Measurements from ENCODE around the gene COA4.

COA4 gene

GRCh38 chr11:73894725-73895335 lies 18.2 kb upstream of the COA4 start:
- Histone ChIP-seq H2BK15ac (ENCODE audit: low read depth, poor library complexity, severe bottlenecking) (no peak overlapping the region), H3K14ac (ENCODE audit: low read length in 2 of 2) (no peak overlapping the region), H3K18ac (ENCODE audit: low read depth in 1 of 2, low read length in 2 of 2) (no peak overlapping the region), H2AK5ac (ENCODE audit: low read length, severe bottlenecking) (no peak overlapping the region), H3K4me2 (ENCODE audit: low read length, poor library complexity, severe bottlenecking) (no peak overlapping the region), H2BK120ac (ENCODE audit: low read depth, low read length) (no peak overlapping the region), H3K4ac (ENCODE audit: low read depth in 1 of 2, low read length in 2 of 2) (no peak overlapping the region), H2BK5ac (ENCODE audit: low read depth, low read length, poor library complexity, severe bottlenecking) (no peak overlapping the region), H3K23ac (ENCODE audit: low read length in 2 of 2) (no peak overlapping the region), H3K27me3 (ENCODE audit: control insufficient read depth in 1 of 2, insufficient read depth in 1 of 2, low read length in 2 of 2) (no peaks in the 10 kb centered on the region), H2AFZ (ENCODE audit: low read depth, low read length) (no peak overlapping the region), H4K91ac (ENCODE audit: low read length) (no peak overlapping the region), H3K4me1 (ENCODE audit: control insufficient read depth, insufficient read depth, low read depth, low read length) (no peaks in the 10 kb centered on the region), H3K36me3 (ENCODE audit: control insufficient read depth in 1 of 2, insufficient read depth in 2 of 2, low read depth in 1 of 2, low read length in 2 of 2) (peaks cover 10 to 36% of the 10 kb centered on the region in 2 experiments), H3K27ac (ENCODE audit: low read length, poor library complexity, severe bottlenecking) (no peak overlapping the region), H2BK12ac (ENCODE audit: low read length in 2 of 2) (no peak overlapping the region), H3K9ac (ENCODE audit: low read length) (no peak overlapping the region), H3K9me3 (ENCODE audit: control insufficient read depth, low read length) (no peaks in the 10 kb centered on the region), H4K8ac (ENCODE audit: low read length) (no peak overlapping the region), H3K79me1 (replicated peaks; ENCODE audit: low read length, poor library complexity, severe bottlenecking) (no peaks in the 10 kb centered on the region), H3K4me3 (ENCODE audit: insufficient read depth in 1 of 2, low read depth in 1 of 2, low read length in 2 of 2) (no peak overlapping the region)
- no peak for DNase-seq
- 78% methylated on average over 5 of the region's 5 CpGs for WGBS

- Histone ChIP-seq H3K9me3 (ENCODE audit: control insufficient read depth, low read length) (no peaks in the 10 kb centered on the region), H3K27me3 (ENCODE audit: control insufficient read depth in 1 of 2, insufficient read depth in 1 of 2, low read length in 2 of 2) (no peaks in the 10 kb centered on the region), H3K4me3 (ENCODE audit: insufficient read depth in 1 of 2, low read depth in 1 of 2, low read length in 2 of 2) (no peak overlapping the region), H3K4ac (ENCODE audit: low read depth in 1 of 2, low read length in 2 of 2) (no peak overlapping the region), H3K14ac (ENCODE audit: low read length in 2 of 2) (no peak overlapping the region), H3K4me2 (ENCODE audit: low read length, poor library complexity, severe bottlenecking) (no peak overlapping the region), H2BK12ac (ENCODE audit: low read length in 2 of 2) (no peak overlapping the region), H3K36me3 (ENCODE audit: control insufficient read depth in 1 of 2, insufficient read depth in 2 of 2, low read depth in 1 of 2, low read length in 2 of 2) (peaks cover 6 to 34% of the 10 kb centered on the region in 2 experiments), H4K8ac (ENCODE audit: low read length) (no peak overlapping the region), H3K27ac (ENCODE audit: low read length, poor library complexity, severe bottlenecking) (no peak overlapping the region), H3K79me1 (replicated peaks; ENCODE audit: low read length, poor library complexity, severe bottlenecking) (no peaks in the 10 kb centered on the region), H3K9ac (ENCODE audit: low read length) (no peak overlapping the region), H3K23ac (ENCODE audit: low read length in 2 of 2) (no peak overlapping the region), H2AFZ (ENCODE audit: low read depth, low read length) (no peak overlapping the region), H3K4me1 (ENCODE audit: control insufficient read depth, insufficient read depth, low read depth, low read length) (no peaks in the 10 kb centered on the region), H4K91ac (ENCODE audit: low read length) (no peak overlapping the region), H2BK5ac (ENCODE audit: low read depth, low read length, poor library complexity, severe bottlenecking) (no peak overlapping the region), H2BK15ac (ENCODE audit: low read depth, poor library complexity, severe bottlenecking) (no peak overlapping the region), H2AK5ac (ENCODE audit: low read length, severe bottlenecking) (no peak overlapping the region), H2BK120ac (ENCODE audit: low read depth, low read length) (no peak overlapping the region), H3K18ac (ENCODE audit: low read depth in 1 of 2, low read length in 2 of 2) (no peak overlapping the region)
- DNase-seq = no peak
- 97% methylated on average over 2 of the region's 3 CpGs for WGBS
Measured at GRCh38 chr11:73893041-73893440, 16.4 kb upstream of the COA4 start.

GRCh38 chr11:73889536-73889935 lies 12.9 kb upstream of the COA4 start:
- Histone ChIP-seq H2AFZ (ENCODE audit: low read depth, low read length) (no peak overlapping the region), H3K18ac (ENCODE audit: low read depth in 1 of 2, low read length in 2 of 2) (no peak overlapping the region), H4K91ac (ENCODE audit: low read length) (no peak overlapping the region), H3K9me3 (ENCODE audit: control insufficient read depth, low read length) (no peaks in the 10 kb centered on the region), H3K4me2 (ENCODE audit: low read length, poor library complexity, severe bottlenecking) (no peak overlapping the region), H3K4me3 (ENCODE audit: insufficient read depth in 1 of 2, low read depth in 1 of 2, low read length in 2 of 2) (no peak overlapping the region), H2BK5ac (ENCODE audit: low read depth, low read length, poor library complexity, severe bottlenecking) (no peak overlapping the region), H3K9ac (ENCODE audit: low read length) (no peak overlapping the region), H3K23ac (ENCODE audit: low read length in 2 of 2) (no peak overlapping the region), H2BK12ac (ENCODE audit: low read length in 2 of 2) (no peak overlapping the region), H3K4me1 (ENCODE audit: control insufficient read depth, insufficient read depth, low read depth, low read length) (peaks cover 1% of the 10 kb centered on the region), H3K14ac (ENCODE audit: low read length in 2 of 2) (no peak overlapping the region), H3K36me3 (ENCODE audit: control insufficient read depth in 1 of 2, insufficient read depth in 2 of 2, low read depth in 1 of 2, low read length in 2 of 2) (peaks cover 9 to 46% of the 10 kb centered on the region in 2 experiments), H3K4ac (ENCODE audit: low read depth in 1 of 2, low read length in 2 of 2) (no peak overlapping the region), H2BK120ac (ENCODE audit: low read depth, low read length) (no peak overlapping the region), H4K8ac (ENCODE audit: low read length) (no peak overlapping the region), H2AK5ac (ENCODE audit: low read length, severe bottlenecking) (no peak overlapping the region), H3K27ac (ENCODE audit: low read length, poor library complexity, severe bottlenecking) (no peak overlapping the region), H3K79me1 (replicated peaks; ENCODE audit: low read length, poor library complexity, severe bottlenecking) (peaks cover 2% of the 10 kb centered on the region), H2BK15ac (ENCODE audit: low read depth, poor library complexity, severe bottlenecking) (no peak overlapping the region), H3K27me3 (ENCODE audit: control insufficient read depth in 1 of 2, insufficient read depth in 1 of 2, low read length in 2 of 2) (no peaks in the 10 kb centered on the region)
- WGBS = 97% methylated on average over 1 of the region's 1 CpG
- DNase-seq = no peak

GRCh38 chr11:73889019-73889418 lies 12.4 kb upstream of the COA4 start:
- H2AFZ ChIP-seq (ENCODE audit: low read depth, low read length) = no peak overlapping the region
- no peak overlapping the region for H2BK15ac ChIP-seq (ENCODE audit: low read depth, poor library complexity, severe bottlenecking)

More at GRCh38 chr11:73889019-73889418, 12.4 kb upstream of the COA4 start:
- H3K9ac ChIP-seq (ENCODE audit: low read length) = no peak overlapping the region
- H3K9me3 ChIP-seq (ENCODE audit: control insufficient read depth, low read length) = no peaks in the 10 kb centered on the region
- H3K18ac ChIP-seq (ENCODE audit: low read depth in 1 of 2, low read length in 2 of 2) = no peak overlapping the region
- no peak overlapping the region for H2BK12ac ChIP-seq (ENCODE audit: low read length in 2 of 2)
- 71% methylated on average over 1 of the region's 1 CpG for WGBS
- no peak overlapping the region for H2BK120ac ChIP-seq (ENCODE audit: low read depth, low read length)
- H2BK5ac ChIP-seq (ENCODE audit: low read depth, low read length, poor library complexity, severe bottlenecking) = no peak overlapping the region
- H3K4me3 ChIP-seq (ENCODE audit: insufficient read depth in 1 of 2, low read depth in 1 of 2, low read length in 2 of 2) = no peak overlapping the region
- H4K8ac ChIP-seq (ENCODE audit: low read length) = no peak overlapping the region
- no peak for DNase-seq
- H3K4me2 ChIP-seq (ENCODE audit: low read length, poor library complexity, severe bottlenecking) = no peak overlapping the region
- peaks cover 1% of the 10 kb centered on the region for H3K4me1 ChIP-seq (ENCODE audit: control insufficient read depth, insufficient read depth, low read depth, low read length)
- H3K4ac ChIP-seq (ENCODE audit: low read depth in 1 of 2, low read length in 2 of 2) = no peak overlapping the region
- no peak overlapping the region for H3K14ac ChIP-seq (ENCODE audit: low read length in 2 of 2)
- no peak overlapping the region for H3K27ac ChIP-seq (ENCODE audit: low read length, poor library complexity, severe bottlenecking)
- H3K36me3 ChIP-seq (ENCODE audit: control insufficient read depth in 1 of 2, insufficient read depth in 2 of 2, low read depth in 1 of 2, low read length in 2 of 2) = peaks cover 9 to 50% of the 10 kb centered on the region in 2 experiments
- H3K27me3 ChIP-seq (ENCODE audit: control insufficient read depth in 1 of 2, insufficient read depth in 1 of 2, low read length in 2 of 2) = no peaks in the 10 kb centered on the region
- H3K79me1 ChIP-seq (replicated peaks; ENCODE audit: low read length, poor library complexity, severe bottlenecking) = peaks cover 2% of the 10 kb centered on the region
- no peak overlapping the region for H2AK5ac ChIP-seq (ENCODE audit: low read length, severe bottlenecking)
- no peak overlapping the region for H3K23ac ChIP-seq (ENCODE audit: low read length in 2 of 2)
- no peak overlapping the region for H4K91ac ChIP-seq (ENCODE audit: low read length)
